ENCODE results near the gene ACCS.

GRCh38 chr11:44095506-44096359 lies 29.7 kb downstream of the ACCS start, which contains the start of gene EXT2:
- TF ChIP-seq CTCF (IDR thresholded peaks at IDR 0.05) = peak; percentile 84 to 94 (median 92)
- TF ChIP-seq POLR2A (IDR thresholded peaks at IDR 0.05) = peak; percentile 78
